NB4 (cell line): ENCODE data around the gene LEMD2.

Source experiments
- DNase-seq: peaks from one replicate; pipeline ENCODE4 v3.0.0; 2010; ENCODE audit warnings: low read depth
- H3K4me3 ChIP-seq: one replicate; pipeline ENCODE4 v1.5.1; 2011; ENCODE audit warnings: mild to moderate bottlenecking, low read depth, low read length, moderate library complexity
- MAX ChIP-seq: IDR thresholded peaks from 2 replicates; pipeline ENCODE4 v1.6.1; 2011; ENCODE audit warnings: low read depth, low read length
- MYC ChIP-seq: IDR thresholded peaks from 2 replicates; pipeline ENCODE4 v1.6.1; 2011; ENCODE audit warnings: low read depth, low read length
- POLR2A ChIP-seq: IDR thresholded peaks from 2 replicates; pipeline ENCODE4 v1.6.1; 2011; ENCODE audit warnings: mild to moderate bottlenecking; ENCODE audit not compliant: insufficient read length; ENCODE audit errors: extremely low read depth
- TF ChIP-seq, protein P1 (sequence below): IDR thresholded peaks from one replicate; pipeline ENCODE4 v1.5.1; 2012; ENCODE audit warnings: low read depth, low read length

Gene LEMD2

DNA sequence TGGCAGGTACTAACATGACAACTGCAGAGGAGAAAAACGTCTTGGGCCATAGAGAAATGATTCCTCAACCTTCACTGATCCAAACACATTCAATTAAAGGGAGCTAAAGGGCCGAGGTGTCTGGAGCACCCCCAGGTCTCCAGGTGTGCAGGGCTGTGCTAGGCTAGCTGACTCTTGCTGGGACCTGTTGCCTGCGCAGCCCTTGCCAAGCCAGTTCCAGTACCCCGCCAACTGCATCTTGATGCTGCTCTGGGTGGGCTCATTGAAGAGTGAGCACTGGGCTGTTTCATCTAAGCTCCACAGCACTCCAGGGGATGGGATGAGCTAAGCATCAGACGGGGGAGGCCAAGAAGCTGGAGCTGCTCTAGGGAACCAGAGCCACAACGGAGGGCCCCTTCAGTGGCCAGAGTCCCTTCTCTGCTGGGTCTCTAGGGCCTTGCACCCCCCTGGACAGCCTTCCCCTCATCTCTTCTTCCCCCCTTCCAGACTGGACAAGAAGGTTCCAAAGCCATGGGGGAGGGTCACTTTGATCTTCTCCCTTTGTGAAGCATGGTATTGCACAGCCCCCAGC lies 15.9 kb downstream of the LEMD2 start:
- TF ChIP-seq POLR2A (no peak), MYC (no peak), MAX (no peak)
- TF ChIP-seq, protein P1, sequence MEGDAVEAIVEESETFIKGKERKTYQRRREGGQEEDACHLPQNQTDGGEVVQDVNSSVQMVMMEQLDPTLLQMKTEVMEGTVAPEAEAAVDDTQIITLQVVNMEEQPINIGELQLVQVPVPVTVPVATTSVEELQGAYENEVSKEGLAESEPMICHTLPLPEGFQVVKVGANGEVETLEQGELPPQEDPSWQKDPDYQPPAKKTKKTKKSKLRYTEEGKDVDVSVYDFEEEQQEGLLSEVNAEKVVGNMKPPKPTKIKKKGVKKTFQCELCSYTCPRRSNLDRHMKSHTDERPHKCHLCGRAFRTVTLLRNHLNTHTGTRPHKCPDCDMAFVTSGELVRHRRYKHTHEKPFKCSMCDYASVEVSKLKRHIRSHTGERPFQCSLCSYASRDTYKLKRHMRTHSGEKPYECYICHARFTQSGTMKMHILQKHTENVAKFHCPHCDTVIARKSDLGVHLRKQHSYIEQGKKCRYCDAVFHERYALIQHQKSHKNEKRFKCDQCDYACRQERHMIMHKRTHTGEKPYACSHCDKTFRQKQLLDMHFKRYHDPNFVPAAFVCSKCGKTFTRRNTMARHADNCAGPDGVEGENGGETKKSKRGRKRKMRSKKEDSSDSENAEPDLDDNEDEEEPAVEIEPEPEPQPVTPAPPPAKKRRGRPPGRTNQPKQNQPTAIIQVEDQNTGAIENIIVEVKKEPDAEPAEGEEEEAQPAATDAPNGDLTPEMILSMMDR = no peak
- no peak overlapping the region for H3K4me3 ChIP-seq
- DNase-seq = no peak

DNA sequence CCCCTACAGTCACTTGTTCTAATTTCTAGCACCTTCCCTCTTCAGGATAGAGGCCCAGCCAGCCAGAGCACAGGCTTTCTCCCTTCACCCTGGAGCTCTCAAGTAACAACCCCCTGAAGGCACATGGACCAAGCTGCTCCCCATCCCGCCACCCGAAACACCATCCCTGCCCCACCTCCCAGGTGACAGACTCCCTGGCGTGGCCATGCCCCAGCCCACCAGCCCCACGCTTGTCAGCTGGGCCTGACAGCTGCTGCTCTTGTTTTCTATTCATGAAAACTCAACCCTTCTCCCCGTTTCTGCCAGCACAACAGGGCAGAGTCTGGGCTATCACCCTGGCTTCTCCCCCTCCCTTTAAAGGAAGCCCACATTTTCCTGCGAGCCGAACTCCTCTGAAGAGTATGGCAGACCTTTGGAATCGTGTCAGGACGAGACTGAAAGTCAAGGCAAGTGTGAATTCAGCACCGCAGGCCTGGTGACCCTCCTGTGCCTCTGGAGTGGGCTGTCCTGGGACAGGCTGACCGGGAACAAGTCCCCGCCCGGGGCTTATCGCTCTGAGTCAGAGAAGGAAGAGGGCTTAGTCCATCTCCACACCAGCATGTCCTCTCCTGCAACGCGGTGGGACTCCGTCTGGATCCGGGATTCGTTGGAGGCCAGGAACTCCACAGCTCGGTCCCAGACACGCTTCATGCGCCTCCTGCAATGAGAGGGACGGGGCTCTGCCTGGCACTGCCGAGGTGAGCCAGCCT lies 16.7 kb downstream of the LEMD2 start:
- H3K4me3 ChIP-seq = no peak overlapping the region
- no peak for TF ChIP-seq POLR2A
- no peak for TF ChIP-seq MAX
- no peak for TF ChIP-seq MYC
- TF ChIP-seq, protein P1 = no peak
- DNase-seq = no peak

GRCh38 chr6:33771146-33772081 lies 17.5 kb downstream of the LEMD2 start:
- TF ChIP-seq MAX (peak; percentile 37; the same call in 1 of the 2 replicates), MYC (no peak), POLR2A (no peak)
- TF ChIP-seq, protein P1 = peak; percentile 91
- H3K4me3 ChIP-seq = no peak overlapping the region
- DNase-seq = peak; percentile 94

DNA sequence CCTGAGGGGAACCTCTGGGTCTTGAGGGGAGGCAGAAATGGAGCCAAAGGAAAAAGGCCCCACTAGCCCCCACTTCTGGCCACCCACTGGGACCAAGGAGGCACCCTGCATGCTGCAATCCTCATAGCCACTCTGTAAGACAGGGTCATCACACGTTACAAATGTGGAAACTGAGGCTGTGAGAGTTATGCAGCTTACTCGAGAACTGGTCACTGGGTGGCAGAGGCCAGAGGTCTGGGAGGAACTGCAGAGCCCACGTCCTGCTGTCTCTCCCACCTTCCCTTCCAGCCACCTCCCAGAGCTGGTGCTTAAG lies 18.1 kb downstream of the LEMD2 start:
- TF ChIP-seq, protein P1 = no peak
- TF ChIP-seq MAX (no peak), POLR2A (no peak), MYC (no peak)
- no peak overlapping the region for H3K4me3 ChIP-seq
- no peak for DNase-seq

GRCh38 chr6:33770124-33770832 lies 18.7 kb downstream of the LEMD2 start:
- TF ChIP-seq MYC (no peak), MAX (no peak), POLR2A (no peak)
- TF ChIP-seq, protein P1 = no peak

More at GRCh38 chr6:33770124-33770832, 18.7 kb downstream of the LEMD2 start:
- no peak for DNase-seq
- no peak overlapping the region for H3K4me3 ChIP-seq
